GM15510 (cell line): Measurements from ENCODE around the gene PDLIM7.

Experiments
- POLR2A ChIP-seq: IDR thresholded peaks from 3 replicates; pipeline ENCODE4 v1.6.1; 2011; ENCODE audit warnings: borderline replicate concordance; ENCODE audit not compliant: insufficient read length; ENCODE audit errors: extremely low read depth

PDLIM7 gene

DNA sequence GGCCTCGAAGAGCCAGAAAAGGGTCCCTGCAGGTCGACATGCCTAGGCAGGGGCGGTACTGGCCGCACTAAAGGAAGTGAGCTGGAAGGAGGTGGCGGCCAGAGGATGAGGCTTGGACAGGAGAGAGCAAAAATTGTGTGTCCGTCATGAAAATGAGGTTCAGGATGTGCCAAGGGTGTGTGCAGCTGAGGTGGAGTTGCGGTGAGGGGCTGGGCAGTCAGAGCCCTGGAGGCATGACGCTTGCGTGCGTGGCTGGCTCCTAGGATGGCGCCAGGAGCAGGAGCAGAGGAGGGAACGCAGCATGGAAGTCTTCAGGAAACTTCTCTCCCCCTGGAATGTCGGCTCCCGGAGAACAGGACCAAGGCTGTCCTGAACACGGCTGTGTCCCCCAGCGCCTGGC is 5.5 kb upstream of the PDLIM7 start:
- no peak for TF ChIP-seq POLR2A

DNA sequence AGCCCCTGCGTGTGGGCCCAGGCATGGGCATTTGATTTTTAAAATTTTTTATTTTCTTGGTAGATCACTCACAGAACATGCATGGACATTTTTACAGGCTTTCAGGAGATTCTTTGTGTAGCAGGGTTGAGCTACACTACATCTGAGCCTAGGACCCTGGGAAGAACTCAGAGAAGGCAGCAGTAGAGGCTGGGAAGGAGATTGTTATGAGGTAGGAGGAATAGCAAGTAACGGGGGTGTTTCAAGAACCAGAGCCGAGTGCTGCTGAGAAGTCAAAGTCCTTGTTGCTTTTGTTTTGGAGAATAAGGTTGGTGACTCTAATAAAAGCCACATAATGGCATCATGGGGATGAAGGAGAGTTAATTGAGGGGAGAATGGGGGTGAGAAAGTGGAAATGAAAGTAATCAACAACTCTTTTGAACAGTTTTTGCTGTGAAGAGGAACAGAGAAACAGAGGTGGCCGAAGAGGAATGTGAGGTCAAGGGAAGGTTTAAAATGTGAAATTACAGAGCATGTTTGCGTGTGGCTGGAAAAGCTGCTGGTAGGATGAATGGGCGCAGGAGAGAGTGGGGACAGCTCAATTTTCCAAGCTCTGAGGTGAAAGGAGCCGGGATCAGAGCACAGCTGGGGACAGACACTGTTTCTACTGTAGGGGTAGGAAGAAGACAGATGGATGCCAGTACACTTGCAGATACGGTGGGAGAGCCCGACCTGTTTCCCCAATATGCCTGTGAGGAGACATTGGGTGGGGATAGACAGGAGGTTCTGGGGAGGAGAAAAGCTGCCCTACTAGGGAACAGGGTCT is 4.7 kb upstream of the PDLIM7 start:
- no peak for TF ChIP-seq POLR2A

DNA sequence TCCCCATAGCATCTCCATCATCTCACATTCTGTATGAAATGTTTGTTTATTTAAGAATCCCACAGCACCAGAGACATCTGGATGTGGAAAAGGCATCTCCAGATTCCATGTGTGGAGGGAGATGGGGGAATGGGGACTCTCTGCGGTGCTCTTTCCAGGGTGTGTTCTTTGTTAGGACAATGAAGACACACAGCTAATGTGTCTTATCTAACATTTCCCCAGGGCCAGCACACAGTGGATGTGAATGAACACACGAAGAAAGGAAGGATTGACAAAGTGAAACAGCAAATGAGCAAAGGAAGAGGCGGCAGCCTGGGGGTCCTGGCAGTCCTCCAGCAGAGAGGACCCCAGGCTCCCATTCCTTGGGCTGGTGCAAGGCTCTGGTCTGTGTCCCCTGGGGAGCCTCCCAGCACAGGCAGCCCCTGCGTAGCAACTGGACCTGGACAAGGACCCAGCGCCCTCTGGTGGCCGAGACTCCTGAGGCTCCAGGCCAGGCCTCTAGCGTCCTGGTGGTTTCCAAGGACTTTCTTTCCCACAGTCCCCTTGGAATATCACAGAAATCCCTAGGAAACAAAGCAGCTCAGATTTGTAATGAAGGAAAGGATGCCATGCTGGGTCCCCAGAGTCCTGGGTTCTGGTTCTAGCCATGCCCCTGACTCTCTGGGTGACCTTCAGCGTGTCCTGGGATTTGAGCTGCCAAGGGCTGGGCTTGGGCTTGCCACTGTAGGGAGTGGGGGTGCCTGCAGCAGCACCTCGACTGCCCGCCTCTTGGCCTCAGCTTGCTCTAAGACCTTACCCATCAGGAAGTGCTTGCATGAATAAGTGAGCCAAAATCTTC is 3.5 kb upstream of the PDLIM7 start:
- peak; percentile 21 for TF ChIP-seq POLR2A

DNA sequence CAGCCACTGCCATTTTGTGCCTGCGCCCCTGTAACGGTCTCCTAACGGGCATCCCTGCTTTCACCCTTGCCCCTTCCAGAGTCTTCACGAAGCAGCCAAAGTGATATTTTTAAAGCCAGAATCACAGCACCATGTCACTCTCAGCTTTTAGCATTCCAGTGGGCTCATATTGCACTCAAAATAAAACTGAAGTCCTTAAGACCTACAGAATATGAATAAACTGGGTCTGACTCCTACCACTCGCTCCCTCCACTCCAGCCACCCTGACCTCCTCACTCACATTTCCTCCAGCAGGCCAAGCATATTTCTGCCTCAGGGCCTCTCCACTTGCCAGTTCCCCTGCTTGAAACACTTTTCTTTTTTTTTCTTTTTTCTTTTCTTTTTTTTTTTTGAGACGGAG is 2.4 kb upstream of the PDLIM7 start:
- TF ChIP-seq POLR2A = no peak

DNA sequence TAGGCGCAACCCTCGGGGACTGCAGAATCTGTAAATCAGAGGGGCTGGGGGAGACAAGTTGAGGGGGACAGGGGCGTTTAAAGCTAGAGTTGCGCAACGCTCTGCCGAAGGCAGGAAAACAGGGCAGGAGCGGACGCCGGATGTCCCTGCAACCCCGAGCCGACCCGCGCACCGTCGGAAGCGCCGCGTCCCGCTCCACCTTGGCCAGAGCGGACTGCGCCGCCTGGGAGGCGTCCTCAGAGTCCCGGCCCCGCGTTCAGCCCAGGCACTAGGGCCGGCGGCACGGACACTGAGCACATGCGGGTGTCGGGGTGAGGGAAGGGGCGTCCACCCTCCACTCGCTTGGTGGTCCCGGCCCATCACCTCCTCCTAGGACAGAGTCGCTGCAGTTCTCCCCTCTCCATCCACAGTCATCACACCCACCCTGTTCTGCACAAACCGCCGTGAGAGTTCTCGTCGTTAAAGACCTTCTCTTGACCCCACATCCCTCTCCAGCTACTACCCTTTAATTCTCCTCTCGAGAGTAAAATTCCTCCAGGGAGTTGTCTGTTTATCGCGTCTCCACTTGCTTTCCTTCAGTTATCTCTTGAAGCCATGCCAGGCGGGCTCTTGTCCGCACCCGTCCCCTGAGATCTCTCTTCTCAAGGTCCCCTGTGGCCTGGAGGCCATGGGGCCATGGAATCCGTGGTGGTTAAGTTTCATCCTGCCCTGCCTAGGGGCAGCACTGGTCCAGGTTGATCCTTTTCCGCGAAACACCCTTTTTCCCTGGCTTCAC is 796 bp upstream of the PDLIM7 start:
- TF ChIP-seq POLR2A = no peak

DNA sequence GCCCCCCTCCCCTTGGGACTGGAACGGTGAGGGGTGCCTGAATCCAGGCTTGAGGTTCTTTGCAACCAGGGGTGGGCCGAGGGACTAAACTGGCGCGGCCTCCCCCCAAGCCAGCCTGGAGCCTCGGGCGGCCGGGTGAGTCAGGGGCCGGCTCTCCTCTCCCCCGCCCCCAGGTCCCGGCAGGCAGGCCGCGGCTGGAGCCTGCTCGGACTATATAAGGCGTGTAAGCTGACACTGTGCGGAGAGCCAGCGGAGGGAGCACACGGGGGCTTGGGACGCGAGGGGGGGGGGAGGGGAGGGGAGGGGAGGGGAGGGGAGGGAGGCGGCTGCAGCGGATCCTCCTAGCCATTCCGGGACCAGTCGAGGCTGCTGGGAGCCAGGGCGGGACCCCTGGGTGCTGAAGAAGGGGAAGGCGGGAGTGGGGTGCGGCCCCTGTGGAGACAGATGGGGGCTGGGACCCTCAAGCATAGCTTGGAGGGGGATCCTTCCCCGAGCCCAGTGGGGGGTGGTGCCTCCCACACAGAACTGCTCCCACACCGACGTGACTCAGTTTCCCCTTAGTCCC is 595 bp downstream of the PDLIM7 start:
- no peak for TF ChIP-seq POLR2A

DNA sequence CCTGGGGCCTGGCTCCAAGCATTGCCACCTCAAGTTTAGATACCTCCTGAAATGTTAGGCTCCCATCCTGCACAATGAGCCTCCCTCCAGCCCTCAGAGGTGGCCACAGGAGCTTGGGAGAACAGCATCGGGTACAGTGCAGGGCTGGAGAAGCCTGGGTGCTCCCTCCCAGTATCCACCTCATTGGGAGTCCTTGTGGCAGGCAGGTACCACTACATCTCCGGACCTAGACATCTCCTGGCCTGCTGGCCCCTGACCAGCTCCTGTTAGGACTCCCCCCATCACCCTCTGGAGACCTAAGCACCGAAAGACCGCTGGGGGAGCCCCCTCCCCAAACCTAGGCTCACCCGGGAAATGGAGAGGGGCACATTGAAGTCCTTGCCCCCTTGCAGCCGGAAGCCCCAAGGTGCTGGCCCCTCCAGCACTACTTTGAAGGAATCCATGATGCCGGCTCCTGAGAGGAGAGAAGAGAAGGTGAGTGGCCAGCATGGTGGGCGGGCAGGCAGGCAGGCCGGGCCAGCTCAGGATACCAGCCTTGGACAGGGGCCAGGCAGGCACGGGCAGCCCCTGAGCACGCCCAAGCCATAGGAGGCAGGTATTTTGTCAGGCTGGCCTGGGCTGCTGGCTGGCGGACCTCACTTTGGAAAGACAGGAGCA is 1.2 kb downstream of the PDLIM7 start:
- no peak for TF ChIP-seq POLR2A

DNA sequence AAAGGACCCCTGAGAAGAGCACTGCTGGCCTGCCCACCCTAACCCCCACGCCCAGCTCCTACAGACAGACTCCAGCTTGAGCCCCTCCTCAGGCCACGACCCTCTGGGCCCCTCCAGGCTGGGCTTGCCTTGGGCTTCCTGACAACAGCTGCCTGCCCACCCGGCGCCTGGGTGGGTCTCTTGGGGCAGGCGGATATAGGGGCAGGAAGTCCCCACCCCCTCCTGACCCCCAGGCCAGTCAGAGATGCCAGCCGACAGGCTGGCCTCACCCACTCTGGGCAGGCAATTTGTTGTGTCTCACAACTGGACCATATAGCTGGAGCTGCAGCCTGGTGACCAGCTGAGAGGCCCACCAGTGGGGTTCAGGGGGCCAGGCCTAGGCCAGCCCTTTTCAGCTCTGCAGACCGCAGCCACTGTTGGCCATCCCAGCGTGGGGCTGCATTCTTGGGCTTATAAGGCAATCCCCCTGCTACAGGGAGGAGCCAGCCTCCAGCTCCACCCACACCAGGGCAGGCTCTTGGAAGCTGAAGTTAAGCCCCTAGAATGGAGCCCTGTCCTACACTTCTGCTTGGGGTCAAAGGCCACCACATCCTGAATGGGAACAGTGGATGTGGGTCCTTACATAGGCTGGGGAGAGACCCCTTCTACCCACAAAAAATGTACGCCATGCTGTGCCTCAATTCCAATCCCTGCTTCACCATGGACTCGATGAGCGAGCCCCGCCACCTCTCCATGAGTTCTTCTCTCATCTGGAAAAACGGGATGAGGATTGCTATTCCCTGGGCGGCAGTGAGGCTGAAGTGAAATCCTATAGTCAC is 2.0 kb downstream of the PDLIM7 start:
- no peak for TF ChIP-seq POLR2A

DNA sequence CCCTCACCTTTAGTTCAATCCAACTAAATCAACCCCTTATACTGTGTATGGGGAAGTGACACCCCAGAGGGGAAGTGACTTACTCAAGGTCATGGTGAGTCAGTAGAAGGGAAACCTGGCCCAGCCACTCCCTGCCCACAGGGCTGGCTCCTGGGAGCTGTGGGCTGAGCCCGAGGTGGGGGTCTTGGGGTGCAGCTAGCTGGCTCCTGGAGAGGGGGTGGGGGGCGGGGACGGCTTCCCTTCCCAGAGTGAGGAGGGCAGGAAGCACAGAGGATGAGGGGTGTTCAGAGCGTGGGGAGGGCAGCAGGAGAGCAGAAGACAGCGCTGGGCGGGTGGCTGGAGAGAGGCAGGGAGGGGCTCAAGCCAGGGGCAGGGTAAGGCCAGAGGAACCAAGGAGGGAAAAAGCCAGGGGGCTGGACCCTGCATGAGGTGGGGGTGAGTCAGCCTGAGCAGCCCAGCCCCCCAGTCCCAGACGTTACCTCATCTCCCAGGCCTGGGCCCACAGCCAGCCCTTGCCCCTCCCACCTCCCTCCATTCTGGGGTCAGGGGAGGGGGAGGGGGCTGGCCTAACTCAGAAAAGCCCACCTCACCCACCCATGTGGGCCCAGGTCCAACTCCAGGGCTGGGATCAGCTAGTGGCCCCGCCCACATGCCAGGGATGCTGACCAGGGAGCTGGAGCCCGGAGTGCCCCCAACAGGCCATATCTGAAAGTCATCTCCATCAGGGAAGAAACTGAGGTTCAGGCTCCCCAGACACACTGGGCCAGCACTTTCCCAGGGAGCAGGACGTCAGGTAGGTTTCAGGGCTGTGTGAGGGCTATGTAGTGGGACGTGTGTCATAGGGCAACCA is 2.8 kb downstream of the PDLIM7 start:
- no peak for TF ChIP-seq POLR2A

DNA sequence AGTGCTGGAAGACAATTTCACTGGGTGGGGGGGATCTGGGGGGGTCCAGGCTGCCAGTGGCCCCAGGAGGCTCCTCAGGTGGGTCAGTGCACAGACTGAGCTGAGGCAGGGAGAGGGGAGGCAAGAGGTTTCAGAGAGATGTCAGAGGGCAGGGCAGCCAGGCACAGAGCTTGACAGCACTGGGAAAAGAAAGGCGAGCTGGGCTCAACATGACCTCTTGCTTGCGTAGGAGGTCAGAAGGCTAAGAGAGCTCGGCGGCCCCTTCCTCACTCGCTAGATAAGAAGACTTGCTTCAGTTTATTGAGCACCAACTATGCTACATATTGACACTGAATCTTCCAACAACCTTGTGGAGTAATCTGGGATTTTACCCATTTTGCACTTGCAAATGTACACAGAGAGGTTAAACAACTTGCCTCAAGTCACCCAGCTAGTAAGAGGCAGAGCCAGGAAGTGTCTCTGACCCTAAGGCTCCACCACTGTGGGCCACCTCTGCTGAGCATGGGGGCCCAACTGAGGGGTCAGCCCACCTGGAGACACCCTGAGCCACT is 3.5 kb downstream of the PDLIM7 start:
- no peak for TF ChIP-seq POLR2A

DNA sequence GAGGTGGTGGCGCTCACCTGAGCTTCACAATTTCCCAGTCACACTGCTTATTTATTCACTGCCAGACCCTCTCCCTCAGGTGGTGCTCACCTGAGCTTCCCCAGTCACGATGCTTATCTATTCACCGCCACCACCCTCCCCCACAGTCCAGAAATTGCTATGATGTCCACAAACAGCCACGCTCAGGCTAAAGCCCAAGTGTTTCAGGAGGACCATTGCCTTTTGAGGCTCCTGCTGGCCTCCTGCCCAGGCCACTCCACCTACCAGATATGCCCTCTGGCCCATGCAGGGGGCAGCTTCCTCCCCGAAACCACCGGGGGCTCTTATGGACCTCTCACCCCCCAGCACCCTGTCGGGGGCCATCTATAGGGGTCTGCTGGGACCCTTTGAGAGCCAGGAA is 4.6 kb downstream of the PDLIM7 start:
- TF ChIP-seq POLR2A = no peak

DNA sequence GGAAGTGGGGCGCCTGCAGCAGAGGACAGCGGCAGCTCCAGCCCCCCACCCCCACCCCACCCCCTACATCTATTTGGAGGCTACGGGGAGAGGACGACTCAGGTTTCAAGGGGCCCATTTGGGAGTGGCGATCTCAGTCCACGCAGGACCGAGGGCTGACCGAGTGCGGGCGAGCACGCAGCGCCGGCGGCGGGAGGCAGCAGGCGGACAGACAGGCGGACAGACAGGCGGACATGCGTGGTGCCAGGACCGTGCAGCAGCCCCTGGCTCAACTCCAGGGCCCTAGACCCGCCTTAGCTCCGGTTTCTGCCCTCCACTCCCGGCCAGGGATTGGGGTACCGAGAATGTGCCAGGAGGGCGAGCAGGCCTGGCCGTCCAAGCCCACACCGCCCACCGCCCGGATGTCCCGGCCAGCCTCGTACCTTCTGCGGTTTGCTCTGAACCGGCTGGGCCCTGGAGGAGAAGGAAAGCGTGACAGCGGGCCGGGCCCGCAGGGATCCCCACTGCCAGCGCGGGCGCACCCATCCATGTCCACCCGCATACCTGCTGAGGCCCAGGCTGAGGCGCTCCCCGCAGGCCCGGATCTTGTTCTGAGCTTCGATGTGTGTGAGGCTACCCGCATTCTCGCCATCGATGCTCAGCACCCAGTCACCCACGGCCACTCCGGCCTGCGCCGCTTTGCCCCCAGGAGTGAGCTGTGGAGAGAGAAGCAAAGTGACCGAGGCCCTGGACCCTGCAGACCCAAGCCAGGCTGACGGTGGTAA is 5.2 kb downstream of the PDLIM7 start:
- TF ChIP-seq POLR2A = no peak

DNA sequence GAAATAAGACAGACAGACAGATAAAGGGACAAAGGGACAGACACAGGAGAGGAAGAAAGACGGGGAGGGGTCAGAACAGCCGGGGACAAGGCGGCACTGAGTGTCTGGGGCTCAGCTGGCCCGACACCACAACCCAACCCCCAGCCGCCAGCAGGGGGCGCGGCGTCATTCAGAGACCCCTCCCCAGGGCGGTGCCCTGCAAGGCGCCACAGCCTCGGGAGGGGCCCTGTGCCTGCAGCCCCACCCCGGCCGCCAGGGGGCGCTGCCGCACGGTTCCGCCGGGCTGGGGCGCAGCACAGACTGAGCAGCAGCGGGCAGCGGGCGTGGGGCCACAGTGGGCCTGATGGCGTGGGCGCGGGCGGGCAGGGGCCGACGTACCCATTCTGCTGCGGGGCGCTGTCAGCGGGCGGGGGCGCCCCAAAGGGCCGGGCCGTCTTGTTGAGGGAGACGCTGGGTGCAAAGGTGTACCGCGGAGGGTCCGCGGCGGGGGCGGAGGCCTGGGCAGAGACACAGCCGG is 5.9 kb downstream of the PDLIM7 start:
- TF ChIP-seq POLR2A = no peak
